Neural cell (in vitro differentiated cells): ENCODE data around the gene SERTAD2.

Experiments used
- CTCF ChIP-seq: fragments of 450-650 bp; IDR thresholded peaks from 2 replicates; pipeline ENCODE4 v1.5.1; 2014; ENCODE audit warnings: antibody characterized with exemption, mild to moderate bottlenecking, moderate library complexity; ENCODE audit not compliant: poor library complexity, severe bottlenecking
- EZH2 ChIP-seq: fragments of 200-600, 300-800 bp; shearing (Covaris generic), sonication (generic); IDR thresholded peaks from 2 replicates; pipeline ENCODE4 v1.6.1; 2014; ENCODE audit warnings: antibody characterized with exemption, low read length, borderline replicate concordance, mild to moderate bottlenecking; ENCODE audit not compliant: insufficient read depth, poor library complexity, severe bottlenecking
- MXI1 ChIP-seq: fragments of 450-650 bp; conservative IDR thresholded peaks from 2 replicates; pipeline ENCODE4 v1.6.1; 2014; ENCODE audit warnings: antibody characterized with exemption, mild to moderate bottlenecking; ENCODE audit not compliant: poor library complexity, severe bottlenecking
- POLR2AphosphoS5 ChIP-seq: IDR thresholded peaks from 2 replicates; pipeline ENCODE4 v1.6.1; 2012
- TAF1 ChIP-seq: IDR thresholded peaks from 2 replicates; pipeline ENCODE4 v1.6.1; 2012; ENCODE audit warnings: low read depth

- TF ChIP-seq EZH2 (no peak), CTCF (no peak), TAF1 (no peak), POLR2AphosphoS5 (no peak), MXI1 (no peak)
Measured at GRCh38 chr2:64669288-64669687, 15.6 kb upstream of the SERTAD2 start.
